Stimulated activated CD8-positive, alpha-beta memory T cell treated with anti-CD3 and anti-CD28 coated beads, Interleukin-2, amount 100 ng/mL, for 1 hour (primary cell): ENCODE data around the gene KANSL1.
A peak's percentile ranks its signal among the peaks of the same experiment; 100 is the strongest.
"Not testable (repeated sequence)": the region's sequence is repeated elsewhere in the genome, so short reads cannot be mapped to it uniquely, and the experiment has no call there.

Experiments used
- DNase-seq, 2 donors: peaks; one replicate each; pipeline ENCODE4 v3.0.0-alpha.2; 2020; ENCODE audit warnings: low read depth in 2 of 2

Gene KANSL1

DNA sequence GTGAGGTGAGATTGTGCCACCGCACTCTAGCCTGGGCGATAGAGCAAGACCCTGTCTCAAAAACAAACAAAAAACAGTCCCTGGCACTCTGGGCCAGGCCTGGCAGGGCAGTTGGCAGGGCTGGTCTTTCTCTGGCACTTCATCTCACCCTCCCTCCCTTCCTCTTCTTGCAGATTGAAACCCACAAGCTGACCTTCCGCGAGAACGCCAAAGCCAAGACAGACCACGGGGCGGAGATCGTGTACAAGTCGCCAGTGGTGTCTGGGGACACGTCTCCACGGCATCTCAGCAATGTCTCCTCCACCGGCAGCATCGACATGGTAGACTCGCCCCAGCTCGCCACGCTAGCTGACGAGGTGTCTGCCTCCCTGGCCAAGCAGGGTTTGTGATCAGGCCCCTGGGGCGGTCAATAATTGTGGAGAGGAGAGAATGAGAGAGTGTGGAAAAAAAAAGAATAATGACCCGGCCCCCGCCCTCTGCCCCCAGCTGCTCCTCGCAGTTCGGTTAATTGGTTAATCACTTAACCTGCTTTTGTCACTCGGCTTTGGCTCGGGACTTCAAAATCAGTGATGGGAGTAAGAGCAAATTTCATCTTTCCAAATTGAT, 169.3 kb downstream of the KANSL1 start:
- no peak for DNase-seq

DNA sequence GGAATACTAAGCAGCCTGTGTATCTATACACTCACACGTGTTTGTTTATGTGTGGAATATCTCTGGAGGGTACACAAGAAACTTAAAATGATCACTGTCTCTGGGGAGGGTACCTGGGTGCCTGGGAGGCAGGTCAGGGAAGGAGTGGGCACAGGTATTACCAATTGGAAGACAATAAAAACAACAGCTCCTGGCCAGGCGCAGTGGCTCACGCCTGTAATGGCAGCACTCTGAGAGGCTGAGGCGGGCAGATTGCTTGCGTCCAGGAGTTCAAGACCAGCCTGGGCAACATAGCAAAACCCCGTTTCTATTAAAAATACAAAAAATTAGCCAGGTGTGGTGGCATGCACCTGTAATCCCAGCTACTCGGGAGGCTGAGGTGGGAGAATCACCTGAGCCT, 169.9 kb downstream of the KANSL1 start:
- not testable (repeated sequence) for DNase-seq

DNA sequence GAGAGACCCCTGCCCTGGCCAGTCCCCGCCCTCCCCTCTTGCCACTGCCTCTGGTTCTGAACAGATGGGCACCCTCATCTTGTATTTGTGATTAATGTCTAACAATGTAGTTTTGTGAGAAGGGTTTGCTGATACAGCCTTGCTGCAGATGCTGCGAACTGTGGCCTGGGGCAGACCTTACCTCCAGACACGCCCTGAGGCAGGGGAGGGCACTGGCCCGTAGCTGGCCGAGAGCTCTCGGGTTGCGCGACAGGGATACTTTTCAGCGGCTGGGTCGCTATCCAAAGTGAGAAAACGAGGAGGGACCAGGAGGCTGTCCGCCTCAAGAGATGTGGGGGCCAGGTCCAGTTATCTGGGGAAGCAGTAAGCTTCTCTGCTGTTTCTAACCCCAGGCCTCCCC, 172.2 kb downstream of the KANSL1 start:
- no peak for DNase-seq

DNA sequence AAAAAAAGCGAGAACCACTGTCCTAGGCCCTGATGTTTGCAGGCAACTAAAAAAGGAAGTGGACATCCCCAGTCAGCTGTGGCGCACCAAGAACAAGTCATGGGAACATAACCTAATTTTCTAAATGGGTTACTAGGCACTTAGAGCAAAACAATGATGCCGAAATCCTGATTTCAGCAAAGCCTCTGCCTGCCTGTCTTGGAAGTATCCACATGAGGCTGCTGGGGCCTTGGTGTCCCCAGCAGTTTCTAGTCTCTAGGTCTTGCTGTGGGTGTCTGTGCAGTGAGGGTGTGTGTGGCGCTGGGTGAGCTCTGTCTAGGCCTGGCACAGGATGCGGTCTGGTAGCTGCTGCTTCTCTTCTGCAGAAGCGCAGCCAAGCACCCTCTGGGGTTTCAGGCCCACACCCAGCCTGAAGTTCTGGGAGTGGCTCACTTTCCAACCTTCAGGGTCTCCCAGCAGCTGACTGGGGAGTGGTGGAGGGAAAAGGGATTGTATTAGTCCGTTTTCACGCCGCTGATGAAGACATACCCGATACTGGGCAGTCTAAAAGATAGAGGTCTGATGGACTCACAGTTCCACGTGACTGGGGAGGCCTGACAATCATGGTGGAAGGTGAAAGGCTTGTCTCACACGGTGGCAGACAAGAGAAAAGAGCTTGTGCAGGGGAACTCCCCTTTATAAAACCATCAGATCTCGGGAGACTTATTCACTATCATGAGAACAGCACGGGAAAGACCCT, 173.0 kb downstream of the KANSL1 start:
- DNase-seq, result peak; percentile 22 to 33

DNA sequence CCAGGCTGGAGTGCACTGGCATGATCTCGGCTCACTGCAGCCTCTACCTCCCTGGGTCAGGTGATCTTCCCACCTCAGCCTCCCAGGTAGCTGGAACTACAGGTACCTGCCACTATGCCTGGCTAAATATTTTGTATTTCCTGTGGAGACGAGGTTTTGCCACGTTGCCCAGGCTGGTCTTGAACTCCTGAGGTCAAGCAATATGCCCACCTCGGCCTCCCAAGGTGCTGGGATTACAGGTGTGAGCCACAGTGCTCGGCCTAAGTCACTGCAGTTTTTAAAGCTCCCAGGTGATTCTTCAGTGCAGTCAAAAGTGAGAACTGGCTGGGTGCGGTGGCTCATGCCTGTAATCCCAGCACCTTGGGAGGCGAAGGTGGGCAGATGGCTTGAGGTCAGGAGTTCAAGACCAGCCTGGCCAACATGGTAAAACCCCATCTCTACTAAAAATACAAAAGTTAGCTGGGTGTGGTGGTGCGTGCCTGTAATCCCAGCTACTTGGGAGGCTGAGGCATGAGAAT, 173.8 kb downstream of the KANSL1 start:
- DNase-seq, result not testable (repeated sequence)

DNA sequence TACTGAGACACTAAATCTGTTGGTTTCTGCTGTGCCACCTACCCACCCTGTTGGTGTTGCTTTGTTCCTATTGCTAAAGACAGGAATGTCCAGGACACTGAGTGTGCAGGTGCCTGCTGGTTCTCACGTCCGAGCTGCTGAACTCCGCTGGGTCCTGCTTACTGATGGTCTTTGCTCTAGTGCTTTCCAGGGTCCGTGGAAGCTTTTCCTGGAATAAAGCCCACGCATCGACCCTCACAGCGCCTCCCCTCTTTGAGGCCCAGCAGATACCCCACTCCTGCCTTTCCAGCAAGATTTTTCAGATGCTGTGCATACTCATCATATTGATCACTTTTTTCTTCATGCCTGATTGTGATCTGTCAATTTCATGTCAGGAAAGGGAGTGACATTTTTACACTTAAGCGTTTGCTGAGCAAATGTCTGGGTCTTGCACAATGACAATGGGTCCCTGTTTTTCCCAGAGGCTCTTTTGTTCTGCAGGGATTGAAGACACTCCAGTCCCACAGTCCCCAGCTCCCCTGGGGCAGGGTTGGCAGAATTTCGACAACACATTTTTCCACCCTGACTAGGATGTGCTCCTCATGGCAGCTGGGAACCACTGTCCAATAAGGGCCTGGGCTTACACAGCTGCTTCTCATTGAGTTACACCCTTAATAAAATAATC, 179.6 kb downstream of the KANSL1 start:
- DNase-seq, result no peak

DNA sequence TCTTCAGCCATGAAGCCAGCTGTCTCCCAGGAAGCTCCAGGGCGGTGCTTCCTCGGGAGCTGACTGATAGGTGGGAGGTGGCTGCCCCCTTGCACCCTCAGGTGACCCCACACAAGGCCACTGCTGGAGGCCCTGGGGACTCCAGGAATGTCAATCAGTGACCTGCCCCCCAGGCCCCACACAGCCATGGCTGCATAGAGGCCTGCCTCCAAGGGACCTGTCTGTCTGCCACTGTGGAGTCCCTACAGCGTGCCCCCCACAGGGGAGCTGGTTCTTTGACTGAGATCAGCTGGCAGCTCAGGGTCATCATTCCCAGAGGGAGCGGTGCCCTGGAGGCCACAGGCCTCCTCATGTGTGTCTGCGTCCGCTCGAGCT, 180.1 kb downstream of the KANSL1 start:
- DNase-seq, result no peak

DNA sequence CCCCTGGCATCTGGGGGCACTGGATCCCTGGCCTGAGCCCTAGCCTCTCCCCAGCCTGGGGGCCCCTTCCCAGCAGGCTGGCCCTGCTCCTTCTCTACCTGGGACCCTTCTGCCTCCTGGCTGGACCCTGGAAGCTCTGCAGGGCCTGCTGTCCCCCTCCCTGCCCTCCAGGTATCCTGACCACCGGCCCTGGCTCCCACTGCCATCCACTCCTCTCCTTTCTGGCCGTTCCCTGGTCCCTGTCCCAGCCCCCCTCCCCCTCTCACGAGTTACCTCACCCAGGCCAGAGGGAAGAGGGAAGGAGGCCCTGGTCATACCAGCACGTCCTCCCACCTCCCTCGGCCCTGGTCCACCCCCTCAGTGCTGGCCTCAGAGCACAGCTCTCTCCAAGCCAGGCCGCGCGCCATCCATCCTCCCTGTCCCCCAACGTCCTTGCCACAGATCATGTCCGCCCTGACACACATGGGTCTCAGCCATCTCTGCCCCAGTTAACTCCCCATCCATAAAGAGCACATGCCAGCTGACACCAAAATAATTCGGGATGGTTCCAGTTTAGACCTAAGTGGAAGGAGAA, 180.6 kb downstream of the KANSL1 start:
- no peak for DNase-seq

DNA sequence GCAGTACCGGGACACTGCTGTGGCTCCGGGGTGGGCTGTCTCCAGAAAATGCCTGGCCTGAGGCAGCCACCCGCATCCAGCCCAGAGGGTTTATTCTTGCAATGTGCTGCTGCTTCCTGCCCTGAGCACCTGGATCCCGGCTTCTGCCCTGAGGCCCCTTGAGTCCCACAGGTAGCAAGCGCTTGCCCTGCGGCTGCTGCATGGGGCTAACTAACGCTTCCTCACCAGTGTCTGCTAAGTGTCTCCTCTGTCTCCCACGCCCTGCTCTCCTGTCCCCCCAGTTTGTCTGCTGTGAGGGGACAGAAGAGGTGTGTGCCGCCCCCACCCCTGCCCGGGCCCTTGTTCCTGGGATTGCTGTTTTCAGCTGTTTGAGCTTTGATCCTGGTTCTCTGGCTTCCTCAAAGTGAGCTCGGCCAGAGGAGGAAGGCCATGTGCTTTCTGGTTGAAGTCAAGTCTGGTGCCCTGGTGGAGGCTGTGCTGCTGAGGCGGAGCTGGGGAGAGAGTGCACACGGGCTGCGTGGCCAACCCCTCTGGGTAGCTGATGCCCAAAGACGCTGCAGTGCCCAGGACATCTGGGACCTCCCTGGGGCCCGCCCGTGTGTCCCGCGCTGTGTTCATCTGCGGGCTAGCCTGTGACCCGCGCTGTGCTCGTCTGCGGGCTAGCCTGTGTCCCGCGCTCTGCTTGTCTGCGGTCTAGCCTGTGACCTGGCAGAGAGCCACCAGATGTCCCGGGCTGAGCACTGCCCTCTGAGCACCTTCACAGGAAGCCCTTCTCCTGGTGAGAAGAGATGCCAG, 181.3 kb downstream of the KANSL1 start:
- DNase-seq, result no peak

DNA sequence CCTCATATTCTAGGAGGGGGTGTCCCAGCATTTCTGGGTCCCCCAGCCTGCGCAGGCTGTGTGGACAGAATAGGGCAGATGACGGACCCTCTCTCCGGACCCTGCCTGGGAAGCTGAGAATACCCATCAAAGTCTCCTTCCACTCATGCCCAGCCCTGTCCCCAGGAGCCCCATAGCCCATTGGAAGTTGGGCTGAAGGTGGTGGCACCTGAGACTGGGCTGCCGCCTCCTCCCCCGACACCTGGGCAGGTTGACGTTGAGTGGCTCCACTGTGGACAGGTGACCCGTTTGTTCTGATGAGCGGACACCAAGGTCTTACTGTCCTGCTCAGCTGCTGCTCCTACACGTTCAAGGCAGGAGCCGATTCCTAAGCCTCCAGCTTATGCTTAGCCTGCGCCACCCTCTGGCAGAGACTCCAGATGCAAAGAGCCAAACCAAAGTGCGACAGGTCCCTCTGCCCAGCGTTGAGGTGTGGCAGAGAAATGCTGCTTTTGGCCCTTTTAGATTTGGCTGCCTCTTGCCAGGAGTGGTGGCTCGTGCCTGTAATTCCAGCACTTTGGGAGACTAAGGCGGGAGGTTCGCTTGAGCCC, 182.5 kb downstream of the KANSL1 start:
- DNase-seq, result no peak

DNA sequence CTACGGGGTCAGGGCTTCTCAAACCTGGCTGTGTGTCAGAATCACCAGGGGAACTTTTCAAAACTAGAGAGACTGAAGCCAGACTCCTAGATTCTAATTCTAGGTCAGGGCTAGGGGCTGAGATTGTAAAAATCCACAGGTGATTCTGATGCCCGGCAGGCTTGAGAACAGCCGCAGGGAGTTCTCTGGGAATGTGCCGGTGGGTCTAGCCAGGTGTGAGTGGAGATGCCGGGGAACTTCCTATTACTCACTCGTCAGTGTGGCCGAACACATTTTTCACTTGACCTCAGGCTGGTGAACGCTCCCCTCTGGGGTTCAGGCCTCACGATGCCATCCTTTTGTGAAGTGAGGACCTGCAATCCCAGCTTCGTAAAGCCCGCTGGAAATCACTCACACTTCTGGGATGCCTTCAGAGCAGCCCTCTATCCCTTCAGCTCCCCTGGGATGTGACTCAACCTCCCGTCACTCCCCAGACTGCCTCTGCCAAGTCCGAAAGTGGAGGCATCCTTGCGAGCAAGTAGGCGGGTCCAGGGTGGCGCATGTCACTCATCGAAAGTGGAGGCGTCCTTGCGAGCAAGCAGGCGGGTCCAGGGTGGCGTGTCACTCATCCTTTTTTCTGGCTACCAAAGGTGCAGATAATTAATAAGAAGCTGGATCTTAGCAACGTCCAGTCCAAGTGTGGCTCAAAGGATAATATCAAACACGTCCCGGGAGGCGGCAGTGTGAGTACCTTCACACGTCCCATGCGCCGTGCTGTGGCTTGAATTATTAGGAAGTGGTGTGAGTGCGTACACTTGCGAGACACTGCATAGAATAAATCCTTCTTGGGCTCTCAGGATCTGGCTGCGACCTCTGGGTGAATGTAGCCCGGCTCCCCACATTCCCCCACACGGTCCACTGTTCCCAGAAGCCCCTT, 183.3 kb downstream of the KANSL1 start:
- no peak for DNase-seq

DNA sequence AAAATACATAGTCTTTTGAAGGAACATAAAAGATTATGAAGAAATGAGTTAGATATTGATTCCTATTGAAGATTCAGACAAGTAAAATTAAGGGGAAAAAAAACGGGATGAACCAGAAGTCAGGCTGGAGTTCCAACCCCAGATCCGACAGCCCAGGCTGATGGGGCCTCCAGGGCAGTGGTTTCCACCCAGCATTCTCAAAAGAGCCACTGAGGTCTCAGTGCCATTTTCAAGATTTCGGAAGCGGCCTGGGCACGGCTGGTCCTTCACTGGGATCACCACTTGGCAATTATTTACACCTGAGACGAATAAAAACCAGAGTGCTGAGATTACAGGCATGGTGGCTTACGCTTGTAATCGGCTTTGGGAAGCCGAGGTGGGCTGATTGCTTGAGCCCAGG, 184.6 kb downstream of the KANSL1 start:
- no peak for DNase-seq

DNA sequence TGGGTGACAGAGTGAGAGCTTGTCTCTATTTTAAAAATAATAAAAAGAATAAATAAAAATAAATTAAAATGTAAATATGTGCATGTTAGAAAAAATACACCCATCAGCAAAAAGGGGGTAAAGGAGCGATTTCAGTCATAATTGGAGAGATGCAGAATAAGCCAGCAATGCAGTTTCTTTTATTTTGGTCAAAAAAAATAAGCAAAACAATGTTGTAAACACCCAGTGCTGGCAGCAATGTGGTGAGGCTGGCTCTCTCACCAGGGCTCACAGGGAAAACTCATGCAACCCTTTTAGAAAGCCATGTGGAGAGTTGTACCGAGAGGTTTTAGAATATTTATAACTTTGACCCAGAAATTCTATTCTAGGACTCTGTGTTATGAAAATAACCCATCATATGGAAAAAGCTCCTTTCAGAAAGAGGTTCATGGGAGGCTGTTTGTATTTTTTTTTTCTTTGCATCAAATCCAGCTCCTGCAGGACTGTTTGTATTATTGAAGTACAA, 185.7 kb downstream of the KANSL1 start:
- no peak for DNase-seq

DNA sequence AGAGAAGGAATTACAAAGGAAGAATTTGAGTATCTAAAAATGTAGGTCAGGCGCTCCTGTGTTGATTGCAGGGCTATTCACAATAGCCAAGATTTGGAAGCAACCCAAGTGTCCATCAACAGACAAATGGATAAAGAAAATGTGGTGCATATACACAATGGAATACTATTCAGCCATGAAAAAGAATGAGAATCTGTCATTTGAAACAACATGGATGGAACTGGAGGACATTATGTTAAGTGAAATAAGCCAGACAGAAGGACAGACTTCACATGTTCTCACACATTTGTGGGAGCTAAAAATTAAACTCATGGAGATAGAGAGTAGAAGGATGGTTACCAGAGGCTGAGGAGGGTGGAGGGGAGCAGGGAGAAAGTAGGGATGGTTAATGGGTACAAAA, 187.1 kb downstream of the KANSL1 start:
- not testable (repeated sequence) for DNase-seq

DNA sequence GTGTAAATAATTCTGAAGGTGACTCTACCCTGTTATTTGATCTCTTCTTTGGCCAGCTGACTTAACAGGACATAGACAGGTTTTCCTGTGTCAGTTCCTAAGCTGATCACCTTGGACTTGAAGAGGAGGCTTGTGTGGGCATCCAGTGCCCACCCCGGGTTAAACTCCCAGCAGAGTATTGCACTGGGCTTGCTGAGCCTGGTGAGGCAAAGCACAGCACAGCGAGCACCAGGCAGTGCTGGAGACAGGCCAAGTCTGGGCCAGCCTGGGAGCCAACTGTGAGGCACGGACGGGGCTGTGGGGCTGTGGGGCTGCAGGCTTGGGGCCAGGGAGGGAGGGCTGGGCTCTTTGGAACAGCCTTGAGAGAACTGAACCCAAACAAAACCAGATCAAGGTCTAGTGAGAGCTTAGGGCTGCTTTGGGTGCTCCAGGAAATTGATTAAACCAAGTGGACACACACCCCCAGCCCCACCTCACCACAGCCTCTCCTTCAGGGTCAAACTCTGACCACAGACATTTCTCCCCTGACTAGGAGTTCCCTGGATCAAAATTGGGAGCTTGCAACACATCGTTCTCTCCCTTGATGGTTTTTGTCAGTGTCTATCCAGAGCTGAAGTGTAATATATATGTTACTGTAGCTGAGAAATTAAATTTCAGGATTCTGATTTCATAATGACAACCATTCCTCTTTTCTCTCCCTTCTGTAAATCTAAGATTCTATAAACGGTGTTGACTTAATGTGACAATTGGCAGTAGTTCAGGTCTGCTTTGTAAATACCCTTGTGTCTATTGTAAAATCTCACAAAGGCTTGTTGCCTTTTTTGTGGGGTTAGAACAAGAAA, 189.1 kb downstream of the KANSL1 start:
- no peak for DNase-seq

DNA sequence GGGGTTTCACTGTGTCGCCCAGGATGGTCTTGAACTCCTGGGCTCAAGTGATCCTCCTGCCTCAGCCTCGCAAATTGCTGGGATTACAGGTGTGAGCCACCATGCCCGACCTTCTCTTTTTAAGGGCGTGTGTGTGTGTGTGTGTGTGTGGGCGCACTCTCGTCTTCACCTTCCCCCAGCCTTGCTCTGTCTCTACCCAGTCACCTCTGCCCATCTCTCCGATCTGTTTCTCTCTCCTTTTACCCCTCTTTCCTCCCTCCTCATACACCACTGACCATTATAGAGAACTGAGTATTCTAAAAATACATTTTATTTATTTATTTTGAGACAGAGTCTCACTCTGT, 190.3 kb downstream of the KANSL1 start:
- no peak for DNase-seq

DNA sequence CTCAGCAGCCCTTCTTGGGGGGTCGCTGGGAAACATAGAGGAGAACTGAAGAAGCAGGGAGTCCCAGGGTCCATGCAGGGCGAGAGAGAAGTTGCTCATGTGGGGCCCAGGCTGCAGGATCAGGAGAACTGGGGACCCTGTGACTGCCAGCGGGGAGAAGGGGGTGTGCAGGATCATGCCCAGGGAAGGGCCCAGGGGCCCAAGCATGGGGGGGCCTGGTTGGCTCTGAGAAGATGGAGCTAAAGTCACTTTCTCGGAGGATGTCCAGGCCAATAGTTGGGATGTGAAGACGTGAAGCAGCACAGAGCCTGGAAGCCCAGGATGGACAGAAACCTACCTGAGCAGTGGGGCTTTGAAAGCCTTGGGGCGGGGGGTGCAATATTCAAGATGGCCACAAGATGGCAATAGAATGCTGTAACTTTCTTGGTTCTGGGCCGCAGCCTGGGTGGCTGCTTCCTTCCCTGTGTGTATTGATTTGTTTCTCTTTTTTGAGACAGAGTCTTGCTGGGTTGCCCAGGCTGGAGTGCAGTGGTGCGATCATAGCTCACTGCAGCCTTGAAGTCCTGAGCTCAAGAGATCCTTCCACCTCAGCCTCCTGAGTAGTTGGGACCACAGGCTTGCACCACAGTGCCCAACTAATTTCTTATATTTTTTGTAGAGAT, 190.8 kb downstream of the KANSL1 start:
- peak; percentile 49 to 54 for DNase-seq

DNA sequence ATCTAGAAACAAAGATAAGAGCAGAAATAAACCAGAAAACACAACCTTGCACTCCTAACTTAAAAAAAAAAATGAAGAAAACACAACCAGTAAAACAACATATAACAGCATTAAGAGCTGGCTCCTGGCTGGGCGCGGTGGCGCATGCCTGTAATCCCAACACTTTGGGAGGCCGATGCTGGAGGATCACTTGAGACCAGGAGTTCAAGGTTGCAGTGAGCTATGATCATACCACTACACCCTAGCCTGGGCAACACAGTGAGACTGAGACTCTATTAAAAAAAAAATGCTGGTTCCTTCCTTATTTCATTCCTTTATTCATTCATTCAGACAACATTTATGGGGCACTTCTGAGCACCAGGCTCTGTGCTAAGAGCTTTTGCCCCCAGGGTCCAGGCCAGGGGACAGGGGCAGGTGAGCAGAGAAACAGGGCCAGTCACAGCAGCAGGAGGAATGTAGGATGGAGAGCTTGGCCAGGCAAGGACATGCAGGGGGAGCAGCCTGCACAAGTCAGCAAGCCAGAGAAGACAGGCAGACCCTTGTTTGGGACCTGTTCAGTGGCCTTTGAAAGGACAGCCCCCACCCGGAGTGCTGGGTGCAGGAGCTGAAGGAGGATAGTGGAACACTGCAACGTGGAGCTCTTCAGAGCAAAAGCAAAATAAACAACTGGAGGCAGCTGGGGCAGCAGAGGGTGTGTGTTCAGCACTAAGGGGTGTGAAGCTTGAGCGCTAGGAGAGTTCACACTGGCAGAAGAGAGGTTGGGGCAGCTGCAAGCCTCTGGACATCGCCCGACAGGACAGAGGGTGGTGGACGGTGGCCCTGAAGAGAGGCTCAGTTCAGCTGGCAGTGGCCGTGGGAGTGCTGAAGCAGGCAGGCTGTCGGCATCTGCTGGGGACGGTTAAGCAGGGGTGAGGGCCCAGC, 191.6 kb downstream of the KANSL1 start:
- DNase-seq, result no peak
